Fibroblast of pulmonary artery (primary cell): ENCODE measurements around the gene TGOLN2.

Experiments used
- DNase-seq: peaks from one replicate; pipeline ENCODE4 v3.0.0-alpha.2; 2010; ENCODE audit warnings: low read depth
- H3K4me3 ChIP-seq: replicated peaks from 2 replicates; pipeline ENCODE4 v1.5.1; 2011; ENCODE audit warnings: low read depth, mild to moderate bottlenecking, control low read depth, low read length, moderate library complexity
- TF ChIP-seq, protein P1 (sequence below): IDR thresholded peaks from 2 replicates; pipeline ENCODE4 v1.5.1; 2011; ENCODE audit warnings: mild to moderate bottlenecking, control low read depth, low read length, inconsistent platforms; ENCODE audit errors: missing control alignments

TGOLN2 gene

GRCh38 chr2:85303780-85304531, 23.8 kb downstream of the TGOLN2 start:
- H3K4me3 ChIP-seq, result no peak overlapping the region
- no peak for DNase-seq
- TF ChIP-seq, protein P1, sequence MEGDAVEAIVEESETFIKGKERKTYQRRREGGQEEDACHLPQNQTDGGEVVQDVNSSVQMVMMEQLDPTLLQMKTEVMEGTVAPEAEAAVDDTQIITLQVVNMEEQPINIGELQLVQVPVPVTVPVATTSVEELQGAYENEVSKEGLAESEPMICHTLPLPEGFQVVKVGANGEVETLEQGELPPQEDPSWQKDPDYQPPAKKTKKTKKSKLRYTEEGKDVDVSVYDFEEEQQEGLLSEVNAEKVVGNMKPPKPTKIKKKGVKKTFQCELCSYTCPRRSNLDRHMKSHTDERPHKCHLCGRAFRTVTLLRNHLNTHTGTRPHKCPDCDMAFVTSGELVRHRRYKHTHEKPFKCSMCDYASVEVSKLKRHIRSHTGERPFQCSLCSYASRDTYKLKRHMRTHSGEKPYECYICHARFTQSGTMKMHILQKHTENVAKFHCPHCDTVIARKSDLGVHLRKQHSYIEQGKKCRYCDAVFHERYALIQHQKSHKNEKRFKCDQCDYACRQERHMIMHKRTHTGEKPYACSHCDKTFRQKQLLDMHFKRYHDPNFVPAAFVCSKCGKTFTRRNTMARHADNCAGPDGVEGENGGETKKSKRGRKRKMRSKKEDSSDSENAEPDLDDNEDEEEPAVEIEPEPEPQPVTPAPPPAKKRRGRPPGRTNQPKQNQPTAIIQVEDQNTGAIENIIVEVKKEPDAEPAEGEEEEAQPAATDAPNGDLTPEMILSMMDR, result no peak

DNA sequence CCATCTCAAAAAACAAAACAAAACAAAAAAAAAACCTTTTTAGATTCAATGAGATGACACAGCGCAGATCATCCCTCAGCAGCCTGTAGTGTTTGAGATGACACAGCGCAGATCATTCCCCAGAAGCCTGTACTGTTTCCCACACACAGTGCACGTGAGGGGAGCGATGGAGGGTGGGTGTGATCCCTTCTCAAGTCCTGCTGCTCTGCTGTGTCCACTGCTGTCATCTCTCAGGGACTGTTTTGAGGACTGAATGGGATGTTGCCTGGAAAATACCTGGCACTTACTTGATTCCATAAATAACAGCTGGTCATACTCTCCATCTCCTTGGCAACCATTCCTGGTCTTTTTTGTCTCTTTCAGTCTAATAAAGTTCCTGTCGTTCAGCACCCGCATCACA, 25.7 kb downstream of the TGOLN2 start:
- no peak overlapping the region for H3K4me3 ChIP-seq
- DNase-seq, result no peak
- TF ChIP-seq, protein P1, result no peak

- no peak for DNase-seq
- TF ChIP-seq, protein P1, result no peak
- H3K4me3 ChIP-seq, result no peak overlapping the region
Measured at GRCh38 chr2:85291425-85292023, 36.3 kb downstream of the TGOLN2 start.

- H3K4me3 ChIP-seq, result no peak overlapping the region
- peak; percentile 59 for DNase-seq
- TF ChIP-seq, protein P1, result no peak
Measured at GRCh38 chr2:85288244-85288725, 39.5 kb downstream of the TGOLN2 start.

GRCh38 chr2:85287721-85288120, 40.1 kb downstream of the TGOLN2 start:
- DNase-seq, result no peak
- TF ChIP-seq, protein P1, result no peak

DNA sequence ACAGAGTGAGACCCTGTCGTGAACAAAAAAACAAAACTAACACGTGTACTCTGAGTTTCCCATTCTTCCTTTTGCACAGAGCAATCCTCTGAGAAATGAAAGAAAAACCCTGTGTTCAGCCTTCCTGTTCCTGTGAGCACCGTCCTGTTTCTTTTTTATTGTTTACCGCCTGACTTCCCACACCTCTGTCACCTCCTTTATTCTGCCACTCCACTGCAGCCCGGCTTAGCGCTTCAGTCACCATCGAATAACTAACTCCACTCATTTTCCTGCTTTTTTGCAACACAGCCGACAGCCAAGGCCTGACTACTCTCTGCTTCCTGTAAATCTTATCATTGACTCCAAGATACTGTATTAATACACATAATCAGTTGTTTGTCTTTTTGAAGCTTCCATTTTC, 40.9 kb downstream of the TGOLN2 start:
- TF ChIP-seq, protein P1, result no peak
- H3K4me3 ChIP-seq, result no peak overlapping the region
- no peak for DNase-seq

More at GRCh38 chr2:85287721-85288120, 40.1 kb downstream of the TGOLN2 start:
- no peak overlapping the region for H3K4me3 ChIP-seq

GRCh38 chr2:85283641-85284040, 44.1 kb downstream of the TGOLN2 start:
- H3K4me3 ChIP-seq, result no peak overlapping the region
- DNase-seq, result no peak
- TF ChIP-seq, protein P1, result no peak
